HepG2 (cell line): ENCODE results near the gene CYP27B1. TPM values are rescaled to one million over a fixed set of nuclear protein-coding genes. Genes with fewer than 3 reads are reported as not detected.

ENCODE experiments used
- ATAC-seq: fragments of 200-7000 bp; cut with Tn5 transposase; 3 replicates; pipeline ENCODE4 v1.9.1; 2020; ENCODE audit warnings: mild to moderate bottlenecking, moderate library complexity
- BruUV-seq: library from RNA; stranded (reverse); fragments of 400-500 nt; replicated peaks from 2 replicates; lab custom pipeline; 2021; lab: Mats Ljungman, UMichigan
- CTCF ChIA-PET: fragments of 300-600 bp; formaldehyde crosslinking; extraction: SDS; loops from one replicate; lab custom pipeline; 2021; ENCODE audit warnings: low total read pairs, inconsistent platforms, low intra/inter-chr PET ratio; lab: Yijun Ruan, JAX
- POLR2A ChIA-PET: fragments of 350-600 bp; sonication (Branson Sonifier 250); formaldehyde crosslinking; loops from one replicate; lab custom pipeline; 2020; ENCODE audit warnings: antibody characterized with exemption, inconsistent platforms; lab: Yijun Ruan, JAX
- DNase-seq: peaks from one replicate; pipeline ENCODE4 v3.0.0-alpha.2; 2015; ENCODE audit warnings: low spot score
- FAIRE-seq: peaks from 3 replicates; lab custom pipeline; 2011; peaks lifted over from hg19 to GRCh38; lab: Jason Lieb, UNC
- H2AFZ ChIP-seq: one replicate; pipeline ENCODE4 v1.6.1; 2011; ENCODE audit warnings: low read length, inconsistent platforms
- H3K27ac ChIP-seq: fragments of 300-600 bp; 3 replicates; pipeline ENCODE4 v1.8.0; 2011; ENCODE audit warnings: mixed run types, mild to moderate bottlenecking, mixed read lengths, low read length, inconsistent platforms; ENCODE audit not compliant: insufficient read depth; ENCODE audit errors: extremely low read length
- H3K27me3 ChIP-seq, 2 experiments: fragments of 200-600 bp in 1 of 2; 2 replicates in 1 of 2; 3 replicates in 1 of 2; pipeline versions ENCODE4 v1.6.0 to v1.8.0; 2011; ENCODE audit warnings: low read length in 2 of 2, mild to moderate bottlenecking in 2 of 2, moderate library complexity in 2 of 2, inconsistent platforms in 1 of 2; ENCODE audit not compliant: insufficient read depth in 2 of 2, control insufficient read depth in 1 of 2
- H3K36me3 ChIP-seq, 2 experiments: fragments of 200-600 bp in 1 of 2; replicated peaks in 1 of 2; 2 replicates in 1 of 2; 3 replicates in 1 of 2; pipeline versions ENCODE4 v1.5.1 to v1.8.0; 2011; ENCODE audit warnings: low read length in 2 of 2, inconsistent platforms in 1 of 2; ENCODE audit not compliant: insufficient read depth in 2 of 2, control insufficient read depth in 1 of 2
- H3K4me1 ChIP-seq: 2 replicates; pipeline ENCODE4 v1.5.1; 2012; ENCODE audit warnings: low read length, inconsistent platforms; ENCODE audit not compliant: insufficient read depth
- H3K4me2 ChIP-seq: 2 replicates; pipeline ENCODE4 v1.6.0; 2011; ENCODE audit warnings: low read depth, low read length, inconsistent platforms
- H3K4me3 ChIP-seq, 3 experiments: fragments of 200-600 bp in 1 of 3; sonication (generic), shearing (Covaris generic) in 1 of 3; replicated peaks in 1 of 3; 2 replicates each; pipeline ENCODE4 v1.5.1; 2011 to 2016; ENCODE audit warnings: low read length in 3 of 3, inconsistent platforms in 2 of 3, low read depth in 2 of 3, mild to moderate bottlenecking in 2 of 3, control low read depth in 1 of 3, mixed read lengths in 1 of 3; ENCODE audit not compliant: insufficient read depth in 1 of 3
- H3K79me2 ChIP-seq: one replicate; pipeline ENCODE4 v1.6.1; 2011; ENCODE audit warnings: low read length, inconsistent platforms; ENCODE audit not compliant: insufficient read depth
- H3K9ac ChIP-seq: 2 replicates; pipeline ENCODE4 v1.6.0; 2011; ENCODE audit warnings: mild to moderate bottlenecking, low read depth, low read length, inconsistent platforms; ENCODE audit not compliant: insufficient read depth
- H3K9me3 ChIP-seq: 2 replicates; pipeline ENCODE4 v1.5.1; 2012; ENCODE audit warnings: mild to moderate bottlenecking, low read length
- H4K20me1 ChIP-seq: 2 replicates; pipeline ENCODE4 v1.6.0; 2011; ENCODE audit warnings: inconsistent platforms, mild to moderate bottlenecking, low read length, moderate library complexity; ENCODE audit not compliant: insufficient read depth
- FOSL2 ChIP-seq: sonication (generic); formaldehyde crosslinking; IDR thresholded peaks from 2 replicates; pipeline ENCODE4 v1.4.0; 2020; ENCODE audit warnings: missing genetic modification reagents
- FOXM1 ChIP-seq: sonication (generic); formaldehyde crosslinking; IDR thresholded peaks from 2 replicates; pipeline ENCODE4 v1.5.0; 2020; ENCODE audit warnings: missing genetic modification reagents
- HNRNPLL ChIP-seq: fragments of 200-400 bp; formaldehyde crosslinking; IDR thresholded peaks from 2 replicates; pipeline ENCODE4 v1.6.1; 2017; ENCODE audit warnings: mild to moderate bottlenecking, low read depth, low read length; ENCODE audit not compliant: poor library complexity, severe bottlenecking
- KDM3A ChIP-seq: IDR thresholded peaks from 2 replicates; pipeline ENCODE4 v1.6.1; 2018; ENCODE audit warnings: low read depth, missing compliant biosample characterization
- RFXANK ChIP-seq: IDR thresholded peaks from 2 replicates; pipeline ENCODE4 v1.6.1; 2016
- SIX1 ChIP-seq: sonication (generic); formaldehyde crosslinking; IDR thresholded peaks from 2 replicates; pipeline ENCODE4 v1.4.0; 2020; ENCODE audit warnings: missing genetic modification reagents, borderline replicate concordance
- SOX5 ChIP-seq: IDR thresholded peaks from 2 replicates; pipeline ENCODE4 v1.6.1; 2016; ENCODE audit warnings: borderline replicate concordance
- SP5 ChIP-seq: IDR thresholded peaks from 2 replicates; pipeline ENCODE4 v1.6.1; 2016; ENCODE audit warnings: low read depth, borderline replicate concordance
- SRF ChIP-seq: IDR thresholded peaks from 2 replicates; pipeline ENCODE4 v1.6.1; 2011; ENCODE audit warnings: mild to moderate bottlenecking, low read depth, low read length, moderate library complexity
- ZNF331 ChIP-seq: sonication (generic); formaldehyde crosslinking; IDR thresholded peaks from 2 replicates; pipeline ENCODE4 v1.4.0; 2020; ENCODE audit warnings: missing genetic modification reagents
- ZNF672 ChIP-seq: sonication (generic); formaldehyde crosslinking; IDR thresholded peaks from 2 replicates; pipeline ENCODE4 v1.8.1; 2022; ENCODE audit warnings: missing genetic modification reagents
- WGBS: methylation state at CpG from one replicate; pipeline ENCODE4 v1.1.6; 2017; ENCODE audit warnings: low lambda C conversion rate; 5-methylcytosine and 5-hydroxymethylcytosine counted together
- in situ Hi-C: cut with HindIII; loops from 2 replicates; pipeline ENCODE4 v1.10.0; 2017; ENCODE audit warnings: low pct_unique_long_range_greater_than_20kb; ENCODE audit not compliant: extremely low pct_ligation_motif_present
- intact Hi-C: fragments of 100-400 bp; cut with micrococcal nuclease; formaldehyde crosslinking; loops from one replicate; pipeline ENCODE4 v1.10.0; 2022; ENCODE audit not compliant: unreplicated experiment
- polyA plus RNA-seq, 8 experiments: library from polyadenylated mRNA; depleted of rRNA in 3 of 8; stranded (reverse) in 7 of 8; unstranded in 1 of 8; fragments of >200 nt; fragmentation: Illumina TruSeq in 4 of 8; extraction: Trizol in 4 of 8; gene quantifications; 2 replicates each; pipeline versions ENCODE4 v1.2.1 to v1.2.3, GENCODE V29; 2011 to 2016; ENCODE audit warnings: low read depth in 4 of 8, missing spikeins in 1 of 8, mixed read lengths in 1 of 8; ENCODE audit not compliant: insufficient read depth in 1 of 8
- total RNA-seq, 5 experiments: library from RNA; depleted of rRNA; stranded (reverse); fragments of >200 nt; fragmentation: Illumina TruSeq; extraction: Trizol; gene quantifications; 2 replicates each; pipeline ENCODE4 v1.2.3, GENCODE V29; 2016; ENCODE audit warnings: low read depth in 1 of 5
- TF ChIP-seq, protein P1 (sequence below): sonication (generic); formaldehyde crosslinking; IDR thresholded peaks from 2 replicates; pipeline ENCODE4 v1.8.0; 2022; ENCODE audit warnings: mild to moderate bottlenecking, missing genetic modification reagents, moderate library complexity
- TF ChIP-seq, protein P2 (sequence below): sonication (generic); formaldehyde crosslinking; IDR thresholded peaks from 2 replicates; pipeline ENCODE4 v1.9.0; 2021; ENCODE audit warnings: missing genetic modification reagents, mild to moderate bottlenecking, borderline replicate concordance
- TF ChIP-seq, protein P3 (sequence below): sonication (generic); formaldehyde crosslinking; IDR thresholded peaks from 2 replicates; pipeline ENCODE4 v1.4.0; 2020; ENCODE audit warnings: missing genetic modification reagents
- TF ChIP-seq, protein P4 (sequence below): sonication (generic); formaldehyde crosslinking; IDR thresholded peaks from 2 replicates; pipeline ENCODE4 v1.4.0; 2020; ENCODE audit warnings: missing genetic modification reagents; ENCODE audit errors: not compliant biosample characterization
- TF ChIP-seq, protein P5 (sequence below): sonication (generic); formaldehyde crosslinking; IDR thresholded peaks from 2 replicates; pipeline ENCODE4 v1.8.0; 2022; ENCODE audit warnings: mild to moderate bottlenecking, missing genetic modification reagents, moderate library complexity
- TF ChIP-seq, protein P6 (sequence below): sonication (generic); formaldehyde crosslinking; IDR thresholded peaks from 2 replicates; pipeline ENCODE4 v1.9.0; 2021; ENCODE audit warnings: missing genetic modification reagents, borderline replicate concordance

Gene CYP27B1
- total and polyA plus RNA-seq, 2 of the 13 experiments (the other 11 are each of a cell fraction or from before 2014, with no cell fraction given), result 2.3 to 3.0 TPM

DNA sequence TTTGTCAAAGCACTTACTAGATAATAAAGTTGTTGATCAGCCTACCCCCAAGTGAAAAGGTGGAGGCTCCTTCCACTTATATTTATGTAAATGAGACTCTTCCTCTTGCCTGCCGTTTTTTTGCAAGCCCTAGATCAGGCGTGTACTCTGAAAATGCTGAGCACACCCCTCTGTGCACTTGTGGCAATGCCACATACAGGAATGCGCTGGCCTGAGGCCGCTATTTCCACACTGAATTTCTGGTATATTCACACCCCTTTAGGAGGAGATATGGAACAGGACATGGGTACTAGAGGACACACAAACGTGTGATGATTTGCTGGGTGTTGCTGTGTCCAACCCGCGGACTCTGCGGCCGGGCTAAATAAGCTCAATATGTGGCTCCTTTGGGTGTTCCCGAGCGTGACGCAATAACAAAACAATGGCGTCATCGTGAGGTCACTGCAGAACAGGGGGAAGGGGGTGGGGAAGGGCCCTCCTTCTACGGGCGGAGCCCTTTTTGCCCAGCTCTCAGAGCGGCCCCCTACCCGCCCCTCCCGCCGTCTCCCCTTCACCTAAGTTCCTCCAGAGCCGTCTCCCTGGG, 22.6 kb downstream of the CYP27B1 start:
- Histone ChIP-seq H3K4me1 (peaks cover 39% of the 10 kb centered on the region), H3K4me2 (peak overlapping the region; percentile 96), H3K79me2 (peaks cover 10% of the 10 kb centered on the region), H3K9me3 (no peaks in the 10 kb centered on the region), H3K36me3 (peaks cover 3 to 31% of the 10 kb centered on the region in 2 experiments; a peak in 4 of 5 replicates), H3K27ac (peak overlapping the region; percentile 94), H2AFZ (no peak overlapping the region), H3K9ac (peak overlapping the region; percentile 94), H3K27me3 (peaks cover 3 to 16% of the 10 kb centered on the region in 2 experiments; a peak in 3 of 5 replicates), H3K4me3 (peak overlapping the region; percentile 63 to 80 (median 71)), H4K20me1 (no peaks in the 10 kb centered on the region)
- CTCF ChIA-PET, result no interaction called here
- TSS peak; percentile 32 for BruUV-seq
- ATAC-seq (peak; percentile 29), FAIRE-seq (no peak), DNase-seq (no peak)
- 2% methylated on average over 12 of the region's 21 CpGs for WGBS
- intact Hi-C loops (loop anchor here (1.0 kb wide), 1 partner anchor 8 kb away; the partner anchor contains the start of gene CDK4), in situ Hi-C loops (no loop called here)
- POLR2A ChIA-PET, result interaction anchor here (0.5 to 2.6 kb wide), 12 partner anchors 9 to 224 kb away, joined by 3 to 29 read pairs (median 6); partner anchors contain the start of genes CTDSP2, DDIT3, EEF1AKMT3 and METTL1
- TF ChIP-seq KDM3A (CRISPR knock-in tag), result no peak
- peak; percentile 16; the same call in 1 of the 2 replicates for TF ChIP-seq FOSL2
- TF ChIP-seq, protein P1, sequence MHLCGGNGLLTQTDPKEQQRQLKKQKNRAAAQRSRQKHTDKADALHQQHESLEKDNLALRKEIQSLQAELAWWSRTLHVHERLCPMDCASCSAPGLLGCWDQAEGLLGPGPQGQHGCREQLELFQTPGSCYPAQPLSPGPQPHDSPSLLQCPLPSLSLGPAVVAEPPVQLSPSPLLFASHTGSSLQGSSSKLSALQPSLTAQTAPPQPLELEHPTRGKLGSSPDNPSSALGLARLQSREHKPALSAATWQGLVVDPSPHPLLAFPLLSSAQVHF (CRISPR knock-in tag), result no peak
- no peak for TF ChIP-seq HNRNPLL
- no peak for TF ChIP-seq SOX5
- no peak for TF ChIP-seq SRF
- TF ChIP-seq FOXM1 (CRISPR knock-in tag), result no peak
- no peak for TF ChIP-seq ZNF331 (CRISPR knock-in tag)
- no peak for TF ChIP-seq ZNF672 (CRISPR knock-in tag)
- no peak for TF ChIP-seq SP5 (CRISPR knock-in tag)
- TF ChIP-seq RFXANK (CRISPR knock-in tag), result no peak
- TF ChIP-seq, protein P2, sequence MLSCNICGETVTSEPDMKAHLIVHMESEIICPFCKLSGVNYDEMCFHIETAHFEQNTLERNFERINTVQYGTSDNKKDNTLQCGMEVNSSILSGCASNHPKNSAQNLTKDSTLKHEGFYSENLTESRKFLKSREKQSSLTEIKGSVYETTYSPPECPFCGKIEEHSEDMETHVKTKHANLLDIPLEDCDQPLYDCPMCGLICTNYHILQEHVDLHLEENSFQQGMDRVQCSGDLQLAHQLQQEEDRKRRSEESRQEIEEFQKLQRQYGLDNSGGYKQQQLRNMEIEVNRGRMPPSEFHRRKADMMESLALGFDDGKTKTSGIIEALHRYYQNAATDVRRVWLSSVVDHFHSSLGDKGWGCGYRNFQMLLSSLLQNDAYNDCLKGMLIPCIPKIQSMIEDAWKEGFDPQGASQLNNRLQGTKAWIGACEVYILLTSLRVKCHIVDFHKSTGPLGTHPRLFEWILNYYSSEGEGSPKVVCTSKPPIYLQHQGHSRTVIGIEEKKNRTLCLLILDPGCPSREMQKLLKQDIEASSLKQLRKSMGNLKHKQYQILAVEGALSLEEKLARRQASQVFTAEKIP, result no peak
- TF ChIP-seq, protein P3, sequence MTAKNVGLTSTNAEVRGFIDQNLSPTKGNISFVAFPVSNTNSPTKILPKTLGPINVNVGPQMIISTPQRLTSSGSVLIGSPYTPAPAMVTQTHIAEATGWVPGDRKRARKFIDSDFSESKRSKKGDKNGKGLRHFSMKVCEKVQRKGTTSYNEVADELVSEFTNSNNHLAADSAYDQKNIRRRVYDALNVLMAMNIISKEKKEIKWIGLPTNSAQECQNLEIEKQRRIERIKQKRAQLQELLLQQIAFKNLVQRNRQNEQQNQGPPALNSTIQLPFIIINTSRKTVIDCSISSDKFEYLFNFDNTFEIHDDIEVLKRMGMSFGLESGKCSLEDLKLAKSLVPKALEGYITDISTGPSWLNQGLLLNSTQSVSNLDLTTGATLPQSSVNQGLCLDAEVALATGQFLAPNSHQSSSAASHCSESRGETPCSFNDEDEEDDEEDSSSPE (CRISPR knock-in tag), result no peak
- TF ChIP-seq, protein P4, sequence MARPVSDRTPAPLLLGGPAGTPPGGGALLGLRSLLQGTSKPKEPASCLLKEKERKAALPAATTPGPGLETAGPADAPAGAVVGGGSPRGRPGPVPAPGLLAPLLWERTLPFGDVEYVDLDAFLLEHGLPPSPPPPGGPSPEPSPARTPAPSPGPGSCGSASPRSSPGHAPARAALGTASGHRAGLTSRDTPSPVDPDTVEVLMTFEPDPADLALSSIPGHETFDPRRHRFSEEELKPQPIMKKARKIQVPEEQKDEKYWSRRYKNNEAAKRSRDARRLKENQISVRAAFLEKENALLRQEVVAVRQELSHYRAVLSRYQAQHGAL (CRISPR knock-in tag), result no peak
- TF ChIP-seq, protein P5, sequence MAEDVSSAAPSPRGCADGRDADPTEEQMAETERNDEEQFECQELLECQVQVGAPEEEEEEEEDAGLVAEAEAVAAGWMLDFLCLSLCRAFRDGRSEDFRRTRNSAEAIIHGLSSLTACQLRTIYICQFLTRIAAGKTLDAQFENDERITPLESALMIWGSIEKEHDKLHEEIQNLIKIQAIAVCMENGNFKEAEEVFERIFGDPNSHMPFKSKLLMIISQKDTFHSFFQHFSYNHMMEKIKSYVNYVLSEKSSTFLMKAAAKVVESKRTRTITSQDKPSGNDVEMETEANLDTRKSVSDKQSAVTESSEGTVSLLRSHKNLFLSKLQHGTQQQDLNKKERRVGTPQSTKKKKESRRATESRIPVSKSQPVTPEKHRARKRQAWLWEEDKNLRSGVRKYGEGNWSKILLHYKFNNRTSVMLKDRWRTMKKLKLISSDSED, result no peak
- TF ChIP-seq SIX1 (CRISPR knock-in tag), result no peak
- TF ChIP-seq, protein P6, sequence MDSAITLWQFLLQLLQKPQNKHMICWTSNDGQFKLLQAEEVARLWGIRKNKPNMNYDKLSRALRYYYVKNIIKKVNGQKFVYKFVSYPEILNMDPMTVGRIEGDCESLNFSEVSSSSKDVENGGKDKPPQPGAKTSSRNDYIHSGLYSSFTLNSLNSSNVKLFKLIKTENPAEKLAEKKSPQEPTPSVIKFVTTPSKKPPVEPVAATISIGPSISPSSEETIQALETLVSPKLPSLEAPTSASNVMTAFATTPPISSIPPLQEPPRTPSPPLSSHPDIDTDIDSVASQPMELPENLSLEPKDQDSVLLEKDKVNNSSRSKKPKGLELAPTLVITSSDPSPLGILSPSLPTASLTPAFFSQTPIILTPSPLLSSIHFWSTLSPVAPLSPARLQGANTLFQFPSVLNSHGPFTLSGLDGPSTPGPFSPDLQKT (CRISPR knock-in tag), result no peak
